HEK293 (cell line): ENCODE data around the gene PCSK6.

Experiments used
- CTCF ChIP-seq: fragments of 450-650 bp; formaldehyde crosslinking; IDR thresholded peaks from 2 replicates; pipeline ENCODE4 v1.5.1; 2016; ENCODE audit warnings: missing biosample characterization, missing genetic modification characterization
- PRDM6 ChIP-seq: fragments of 450-650 bp; formaldehyde crosslinking; IDR thresholded peaks from 2 replicates; pipeline ENCODE4 v1.5.1; 2017; ENCODE audit warnings: missing biosample characterization, missing genetic modification characterization
- REST ChIP-seq: fragments of 450-650 bp; formaldehyde crosslinking; IDR thresholded peaks from 2 replicates; pipeline ENCODE4 v1.5.1; 2016; ENCODE audit warnings: missing biosample characterization, missing genetic modification characterization
- ZFP41 ChIP-seq: fragments of 450-650 bp; formaldehyde crosslinking; IDR thresholded peaks from 2 replicates; pipeline ENCODE4 v1.5.1; 2016; ENCODE audit warnings: missing biosample characterization, missing genetic modification characterization, borderline replicate concordance
- ZNF146 ChIP-seq: fragments of 450-650 bp; formaldehyde crosslinking; IDR thresholded peaks from 2 replicates; pipeline ENCODE4 v1.5.1; 2016; ENCODE audit warnings: missing biosample characterization, missing genetic modification characterization
- ZNF18 ChIP-seq: fragments of 450-650 bp; formaldehyde crosslinking; IDR thresholded peaks from 2 replicates; pipeline ENCODE4 v1.5.1; 2016; ENCODE audit warnings: missing biosample characterization, missing genetic modification characterization
- ZNF335 ChIP-seq: fragments of 450-650 bp; formaldehyde crosslinking; conservative IDR thresholded peaks from 2 replicates; pipeline ENCODE4 v1.5.1; 2016; ENCODE audit warnings: missing biosample characterization, missing genetic modification characterization
- ZNF610 ChIP-seq: fragments of 450-650 bp; formaldehyde crosslinking; IDR thresholded peaks from 2 replicates; pipeline ENCODE4 v1.5.1; 2016; ENCODE audit warnings: missing biosample characterization, missing genetic modification characterization, borderline replicate concordance

GRCh38 chr15:101526890-101527289, 37.4 kb upstream of the PCSK6 start:
- TF ChIP-seq CTCF (tag by site-specific recombination), result no peak
- TF ChIP-seq ZNF335 (tag by site-specific recombination), result no peak
- no peak for TF ChIP-seq ZNF610 (tag by site-specific recombination)
- TF ChIP-seq PRDM6, result no peak
- no peak for TF ChIP-seq REST (tag by site-specific recombination)
- TF ChIP-seq ZFP41, result no peak
- no peak for TF ChIP-seq ZNF18 (tag by site-specific recombination)
- TF ChIP-seq ZNF146, result no peak
